Activated gamma-delta T cell treated with anti-CD3 and anti-CD28 coated beads, Interleukin-2, amount 50 U/mL, for 16 hours (primary cell): ENCODE measurements around the gene MPC2.
A peak's percentile ranks its signal among the peaks of the same experiment; 100 is the strongest.

Source experiments
- DNase-seq: peaks from one replicate; pipeline ENCODE4 v3.0.0-alpha.2; 2020; ENCODE audit warnings: low read depth

The MPC2 gene

GRCh38 chr1:167936930-167937708, at the start of gene MPC2:
TSS of gene MPC2 (minus strand) at chr1:167937072. CDS start at chr1:167935841, 1,231 bp downstream.
- DNase-seq, result peak; percentile 53

DNA sequence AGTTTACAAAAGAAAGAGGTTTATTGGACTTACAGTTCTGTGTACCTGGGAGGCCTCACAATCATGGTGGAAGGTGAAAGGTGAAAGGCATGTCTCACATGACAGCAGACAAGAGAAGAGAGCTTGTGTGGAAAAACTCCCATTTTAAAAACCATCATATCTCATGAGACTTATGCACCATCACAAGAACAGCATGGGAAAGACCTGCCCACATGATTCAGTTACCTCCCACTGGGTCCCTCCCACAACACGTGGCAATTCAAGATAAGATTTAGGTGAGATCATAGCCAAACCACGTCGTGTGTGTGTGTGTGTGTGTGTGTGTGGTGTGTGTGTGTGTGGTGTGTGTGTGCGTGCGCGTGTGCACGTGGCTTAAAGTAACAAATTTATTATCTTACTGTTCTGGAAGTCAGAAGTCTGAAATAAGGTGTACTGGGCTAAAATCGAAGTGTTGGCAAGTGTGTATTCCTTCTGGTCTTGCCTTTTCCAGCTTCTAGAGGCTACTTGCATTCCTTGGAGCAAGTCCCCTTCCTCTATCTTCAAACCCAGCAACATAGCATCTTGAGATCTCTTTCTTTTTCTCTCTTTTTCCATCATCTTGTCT, 48.1 kb upstream of the MPC2 start:
- DNase-seq, result no peak

GRCh38 chr1:167983797-167984420, 47.0 kb upstream of the MPC2 start:
- no peak for DNase-seq

- no peak for DNase-seq
Measured at GRCh38 chr1:167981933-167982332, 45.1 kb upstream of the MPC2 start.

DNA sequence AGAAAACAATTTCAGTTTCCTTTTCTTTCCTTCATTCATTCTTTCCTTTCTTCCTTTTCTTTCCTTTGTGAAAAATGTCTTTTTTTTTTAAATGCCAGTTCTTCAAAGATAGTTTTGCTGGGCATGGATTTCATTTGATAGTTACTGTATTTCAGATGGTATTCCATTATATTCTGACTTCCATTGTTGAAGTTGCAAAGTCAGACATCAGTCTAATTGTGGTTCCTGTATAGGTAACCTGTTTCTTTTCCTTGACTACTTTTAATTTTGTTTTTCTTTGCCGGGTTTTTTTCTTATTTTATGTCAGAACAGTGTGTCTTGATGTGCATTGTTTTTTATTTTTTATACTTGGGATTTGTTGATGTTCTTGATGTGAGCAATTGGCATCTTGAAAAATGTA, 40.4 kb upstream of the MPC2 start:
- DNase-seq, result no peak

- DNase-seq, result no peak
Measured at GRCh38 chr1:167974698-167975097, 37.8 kb upstream of the MPC2 start.

DNA sequence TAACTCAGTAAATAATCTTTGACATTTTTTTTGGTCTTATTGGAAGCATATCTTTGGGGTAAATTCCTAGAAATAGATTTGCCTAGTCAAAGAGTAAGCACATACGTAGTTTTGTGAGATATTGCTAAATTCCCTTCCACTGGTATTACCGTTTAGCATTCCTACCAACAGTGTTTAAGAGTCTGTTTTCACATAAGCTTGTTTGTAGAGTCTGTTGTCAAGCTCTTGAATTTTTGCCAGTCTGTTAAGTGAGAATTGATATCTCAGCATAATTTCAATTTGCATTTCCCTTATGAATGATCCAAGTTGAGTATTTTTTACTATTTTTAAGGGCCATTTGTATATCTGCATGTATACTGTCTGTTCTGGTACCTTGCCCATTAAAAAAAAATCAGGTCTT, 37.0 kb upstream of the MPC2 start:
- no peak for DNase-seq

- no peak for DNase-seq
Measured at GRCh38 chr1:167968569-167968968, 31.7 kb upstream of the MPC2 start.

DNA sequence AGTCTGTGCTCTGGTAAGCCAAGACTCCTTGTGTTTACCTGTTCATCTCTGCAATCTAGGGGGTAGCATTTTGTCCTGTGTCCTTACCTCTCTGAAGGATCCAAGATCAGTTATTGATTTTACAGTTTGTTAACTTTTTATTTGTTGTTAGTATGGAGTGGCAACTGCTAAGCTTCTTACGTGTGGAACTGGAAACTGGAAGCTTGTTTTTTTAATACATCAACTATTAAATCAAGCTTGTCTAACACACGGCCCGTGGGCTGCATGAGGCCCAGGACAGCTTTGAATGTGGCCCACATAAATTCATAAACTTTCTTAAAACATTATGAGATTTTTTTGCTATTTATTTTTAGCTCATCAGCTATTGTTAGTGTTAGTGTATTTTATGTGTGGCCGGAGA, 29.2 kb upstream of the MPC2 start:
- DNase-seq, result no peak

DNA sequence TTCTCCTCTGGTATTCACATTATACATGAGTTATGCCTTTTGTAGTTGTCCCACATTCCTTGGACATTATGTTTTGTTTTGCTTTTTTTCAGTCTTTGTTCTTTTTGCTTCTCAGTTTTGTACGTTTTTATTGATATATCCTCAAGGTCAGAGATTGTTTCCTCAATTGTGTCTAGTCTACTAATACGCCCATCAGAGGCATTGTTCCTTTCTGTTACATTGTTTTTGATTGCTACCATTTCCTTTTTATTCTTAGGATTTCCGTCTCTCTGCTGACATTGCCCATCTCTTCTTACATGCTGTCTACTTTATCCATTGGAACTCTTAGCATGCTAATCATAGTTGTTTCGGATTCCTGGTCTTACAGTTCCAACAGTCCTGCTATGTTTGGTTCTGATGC, 27.8 kb upstream of the MPC2 start:
- no peak for DNase-seq

DNA sequence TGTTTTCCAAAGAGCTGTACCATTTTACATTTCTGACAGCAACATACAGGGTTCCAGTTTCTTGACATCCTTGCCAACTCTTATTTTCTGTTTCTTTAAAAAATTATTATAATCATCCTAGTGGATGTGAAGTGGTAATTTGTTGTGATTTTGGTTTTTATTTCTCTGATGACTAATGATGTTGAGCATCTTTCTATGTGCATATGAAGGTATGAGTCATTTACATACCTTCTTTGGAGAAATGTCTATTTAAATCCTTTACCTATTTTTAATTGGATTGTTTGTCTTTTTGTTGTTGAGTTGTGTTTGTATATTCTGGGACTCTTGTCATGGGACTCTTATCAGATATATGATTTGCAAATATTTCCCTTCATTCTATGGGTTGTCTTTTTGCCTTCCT, 20.8 kb upstream of the MPC2 start:
- DNase-seq, result no peak

DNA sequence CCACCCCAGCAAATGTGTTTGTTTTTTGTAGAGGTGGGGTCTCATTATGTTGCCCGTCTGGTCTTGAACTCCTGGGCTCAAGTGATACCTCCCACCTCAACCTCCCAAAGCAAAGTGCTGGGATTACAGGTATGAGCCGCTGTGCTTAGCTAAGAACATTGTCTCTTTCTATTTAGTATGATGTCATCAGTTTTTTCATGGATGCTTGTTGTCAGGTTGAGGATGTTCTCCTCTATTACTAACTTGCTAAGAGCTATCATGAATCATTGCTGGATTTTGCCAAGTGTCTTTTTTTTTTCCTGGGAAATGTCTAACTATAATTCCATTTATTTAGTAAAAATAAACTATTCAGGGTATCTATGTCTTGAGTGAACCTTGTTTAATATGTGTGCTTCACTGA, 19.0 kb upstream of the MPC2 start:
- no peak for DNase-seq

DNA sequence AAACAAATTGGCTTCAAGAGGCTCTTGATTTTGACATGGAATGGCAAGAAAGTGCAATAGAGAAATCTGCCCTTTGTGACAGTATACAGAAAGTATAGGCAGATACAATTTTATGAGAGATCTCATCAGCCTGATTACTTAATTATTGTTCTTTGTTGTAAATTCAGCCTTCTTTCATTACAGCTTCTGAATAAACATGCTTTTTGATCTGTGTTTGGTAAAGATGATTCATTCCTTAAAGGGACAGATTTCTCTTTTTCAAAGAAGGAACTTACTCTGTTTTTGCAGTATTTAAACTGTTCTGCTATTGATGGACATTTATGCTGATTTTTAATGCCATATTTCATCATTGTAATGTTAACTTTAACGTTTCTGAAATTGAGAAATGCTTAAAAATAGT, 13.7 kb upstream of the MPC2 start:
- no peak for DNase-seq

DNA sequence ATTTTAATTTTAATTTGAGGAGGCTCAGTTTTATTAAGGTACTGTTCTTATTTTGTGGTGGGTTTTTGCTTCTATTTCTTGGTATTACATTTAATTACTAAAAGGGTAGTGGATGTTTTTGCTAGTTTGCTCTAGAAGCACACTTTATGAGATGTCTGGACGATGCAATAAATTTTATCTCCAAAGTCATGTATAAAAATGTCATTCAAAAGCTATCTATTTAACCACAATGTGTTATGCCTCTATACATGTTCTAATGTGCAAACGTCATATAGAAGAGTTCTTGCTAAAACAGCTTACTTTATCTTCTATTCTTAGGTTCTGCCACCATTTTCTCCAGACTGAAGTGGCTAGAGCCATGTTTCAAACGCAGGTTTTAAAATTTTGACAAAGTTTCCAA, 12.9 kb upstream of the MPC2 start:
- no peak for DNase-seq

GRCh38 chr1:167947733-167948132, 10.9 kb upstream of the MPC2 start:
- DNase-seq, result no peak

- no peak for DNase-seq
Measured at GRCh38 chr1:167943541-167943940, 6.7 kb upstream of the MPC2 start.

DNA sequence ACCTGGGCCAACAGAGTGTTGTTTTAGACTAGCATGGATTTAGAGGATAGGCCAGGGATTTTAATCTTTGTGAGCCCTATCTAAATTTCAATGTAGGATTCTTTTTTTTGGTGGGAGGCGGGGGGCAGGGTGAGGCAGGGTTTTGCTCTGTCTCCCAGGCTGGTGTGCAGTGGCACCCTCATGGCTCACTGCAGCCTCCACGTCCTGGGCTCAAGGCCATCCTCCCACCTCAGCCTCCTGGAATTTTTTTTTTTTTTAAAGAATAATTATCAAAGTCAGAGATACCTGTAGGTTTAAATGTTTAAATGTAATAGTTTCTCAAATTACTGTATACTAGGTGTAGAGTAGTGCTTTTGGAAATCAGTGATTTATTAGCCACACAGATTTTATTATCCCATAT, 3.4 kb upstream of the MPC2 start:
- DNase-seq, result no peak

GRCh38 chr1:167938080-167938636, 1.3 kb upstream of the MPC2 start:
- DNase-seq, result no peak

- DNase-seq, result no peak
Measured at GRCh38 chr1:167937709-167938010, 788 bp upstream of the MPC2 start.

DNA sequence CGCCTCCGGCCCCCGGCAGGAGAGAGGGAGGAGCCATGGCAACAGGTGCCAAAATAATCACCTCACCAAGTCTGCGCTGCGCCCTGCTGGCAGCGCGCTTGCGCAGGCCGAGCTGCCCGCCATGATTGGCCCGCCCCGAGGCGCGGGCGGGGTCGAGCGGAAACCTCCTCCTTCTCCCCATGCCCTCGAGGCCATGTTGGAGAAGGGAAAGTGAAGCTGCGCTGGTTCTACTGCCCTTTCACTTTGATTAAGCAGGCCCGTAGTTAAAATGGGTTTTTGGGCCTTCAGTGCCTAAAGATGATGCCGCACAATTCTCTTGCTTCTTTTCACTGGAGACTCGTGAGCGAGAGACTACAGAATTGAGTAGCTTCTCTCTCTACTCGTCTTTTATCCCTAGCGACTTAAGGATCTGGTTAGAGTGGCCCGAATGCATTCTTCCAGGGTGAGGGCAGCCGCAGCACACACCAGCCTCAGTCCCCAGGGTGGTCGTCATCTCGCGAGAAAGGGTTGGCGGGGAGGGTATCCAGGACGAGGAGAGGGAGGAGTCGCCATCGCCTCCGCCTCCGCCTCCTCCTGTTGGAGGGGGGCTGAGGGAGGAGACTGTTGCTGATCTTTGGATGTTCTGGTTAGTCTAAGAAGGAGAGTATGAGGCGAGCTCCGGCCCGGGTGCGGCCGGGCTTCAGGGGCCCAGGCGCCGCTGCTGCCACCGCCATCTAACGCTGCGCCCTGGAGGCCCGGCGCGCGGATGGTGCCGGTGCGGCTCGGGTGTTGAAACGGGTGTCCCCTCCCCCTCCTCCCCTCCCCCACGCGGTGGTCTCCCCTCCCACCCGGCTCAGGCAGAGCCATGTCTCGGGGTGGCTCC, 573 bp downstream of the MPC2 start, which contains the start of gene DCAF6:
TSS of gene DCAF6 (plus strand) at position 616 of the 862 bp plus-strand sequence. CDS start at position 845, 229 bp downstream.
- DNase-seq, result peak; percentile 95

- peak; percentile 12 for DNase-seq
Measured at GRCh38 chr1:167935216-167936067, 1.4 kb downstream of the MPC2 start.
